Heart right ventricle (tissue), 16 donors: ENCODE measurements around the gene TOR2A. TPM values are rescaled to one million over a fixed set of nuclear protein-coding genes. Genes with fewer than 3 reads are reported as not detected.

Experiments
- ATAC-seq, 8 donors: fragments of 200-7000 bp; cut with Tn5 transposase; one replicate each; pipeline ENCODE4 v1.9.1; 2020; ENCODE audit warnings: mild to moderate bottlenecking in 8 of 8, moderate library complexity in 8 of 8, moderate number of reproducible peaks in 1 of 8
- DNase-seq, 2 donors: peaks; one replicate each; pipeline ENCODE4 v3.0.0-alpha.2; 2020
- H3K27ac ChIP-seq, 10 donors: fragments of 200-600 bp; sonication (generic) in 2 of 10; one replicate each; pipeline versions ENCODE4 v1.5.0 to v1.8.0; 2020 to 2022; ENCODE audit warnings: mild to moderate bottlenecking in 3 of 10
- H3K27me3 ChIP-seq, 7 donors: fragments of 200-600 bp; one replicate each; pipeline ENCODE4 v1.8.0; 2021 to 2022; ENCODE audit warnings: mild to moderate bottlenecking in 2 of 7
- H3K36me3 ChIP-seq, 9 donors: fragments of 200-600 bp; sonication (generic) in 1 of 9; one replicate each; pipeline versions ENCODE4 v1.5.0 to v1.8.0; 2020 to 2022; ENCODE audit warnings: mild to moderate bottlenecking in 2 of 9
- H3K4me1 ChIP-seq, 9 donors: fragments of 200-600 bp; sonication (generic) in 1 of 9; one replicate each; pipeline versions ENCODE4 v1.5.0 to v1.8.0; 2020 to 2022; ENCODE audit warnings: mild to moderate bottlenecking in 4 of 9
- H3K4me3 ChIP-seq, 10 donors: fragments of 200-600 bp; sonication (generic) in 2 of 10; one replicate each; pipeline versions ENCODE4 v1.5.0 to v1.8.0; 2020 to 2022; ENCODE audit warnings: mild to moderate bottlenecking in 7 of 10, moderate library complexity in 2 of 10
- H3K9me3 ChIP-seq, 11 donors: fragments of 200-600 bp in 10 of 11; sonication (generic) in 2 of 11; one replicate each; pipeline versions ENCODE4 v1.5.0 to v1.8.0; 2013 to 2022; ENCODE audit warnings: mild to moderate bottlenecking in 2 of 11, control low read depth in 1 of 11, moderate library complexity in 1 of 11
- CTCF ChIP-seq, 9 donors: fragments of 200-600 bp; sonication (generic) in 2 of 9; IDR thresholded peaks; one replicate each; pipeline versions ENCODE4 v1.5.0 to v1.8.0; 2021 to 2022; ENCODE audit warnings: antibody characterized with exemption in 9 of 9, mild to moderate bottlenecking in 5 of 9, moderate library complexity in 1 of 9
- WGBS, 2 donors: extraction: QIAGEN DNeasy Blood & Tissue Kit; methylation state at CpG; one replicate each; pipeline ENCODE4 v1.1.7; 2013; ENCODE audit warnings: inconsistent platforms in 1 of 2; 5-methylcytosine and 5-hydroxymethylcytosine counted together
- intact Hi-C, 10 donors: fragments of 100-400 bp; cut with DNase I; formaldehyde crosslinking; loops; one replicate each; pipeline versions ENCODE4 v1.11.1 to v1.14.2; 2022
- polyA plus RNA-seq, 2 donors: library from polyadenylated mRNA; stranded (reverse); fragments of 200-250 nt; gene quantifications; one replicate each; pipeline ENCODE4 v1.2.3, GENCODE V29; 2013
- total RNA-seq, 10 donors: library from RNA; stranded (reverse); fragmentation: NEBNext Ultra II Directional in 3 of 10; extraction: Animal tissue kit (Norgen Biotek cat#: 25700) in 3 of 10; gene quantifications; one replicate each; pipeline versions ENCODE4 v1.2.1 to v1.2.4, GENCODE V29; 2021 to 2023
- donor health status: Arrhythmogenic right ventricular cardiomyopathy.
- donor health status: ischemic (EF 13 %, LVEDD 7.1; RV severe dilation, severe dysfunction).
- donor health status: healthy with polysubstance abuse.
- donor health status: DM: no; HTN: yes; CAD: no.
- donor health status: DM: no; HTN: no; CAD: no.
- donor health status: ischemic (EF 25% LVEDD 6.9; RV normal size, moderate dysfunction).
- donor health status: ischemic (EF 25% LVEDD 5.7; RV mildly dilated, moderate dysfunction).
- donor health status: healthy.
- donor health status: DM: yes; HTN: yes; CAD: no.
- donor health status: Ischemic cardiomyopathy.
- donor health status: ischemic (EF 35%, LVEDD 5.7; RV mildly dilated, moderate dysfunction).
- donor health status: nonischemic (EF 11% LVEDD 7.7; RV severe dilation, severe dysfunction).
- donor health status: DM: yes; HTN: yes; CAD: no.
- donor health status: PGD.
- donor health status: ischemic (EF 29% LVEDD 5.4; RV normal size, mild dysfunction).
- donor health status: nonischemic (EF 23%, LVEDD 6.1; RV moderate dilation, normal function).

The TOR2A gene
- total and polyA plus RNA-seq, 12 donors, result 1.5 to 7.6 (median 2.8) TPM

GRCh38 chr9:127690735-127691134, 44.4 kb downstream of the TOR2A start:
- Histone ChIP-seq H3K4me3 (no peak overlapping the region), H3K36me3 (peaks cover 0 to 83% (median 41%) of the 10 kb centered on the region in 9 donors), H3K27ac (no peak overlapping the region), H3K4me1 (no peaks in the 10 kb centered on the region), H3K27me3 (no peaks in the 10 kb centered on the region), H3K9me3 (no peaks in the 10 kb centered on the region)
- ATAC-seq (no peak), DNase-seq (no peak)
- intact Hi-C loops, result loop anchor here in 1 of 10 donors (10.0 kb wide), 1 partner anchor 196 kb away; no protein-coding TSS in a partner anchor
- 93 to 96% methylated on average over 10 of the region's 10 CpGs for whole genome bisulfite sequencing, 2 donors
- no peak for TF ChIP-seq CTCF (IDR thresholded peaks at IDR 0.05)

GRCh38 chr9:127689329-127690000, 45.6 kb downstream of the TOR2A start:
- Histone ChIP-seq H3K9me3 (no peaks in the 10 kb centered on the region), H3K36me3 (peaks cover 0 to 90% (median 47%) of the 10 kb centered on the region in 9 donors), H3K27ac (no peak overlapping the region), H3K27me3 (no peaks in the 10 kb centered on the region), H3K4me3 (no peak overlapping the region), H3K4me1 (no peaks in the 10 kb centered on the region)
- DNase-seq (no peak), ATAC-seq (no peak)
- intact Hi-C loops, result no loop called here
- WGBS, 2 donors, result 94 to 96% methylated on average over 13 of the region's 13 CpGs
- no peak for TF ChIP-seq CTCF (IDR thresholded peaks at IDR 0.05)

GRCh38 chr9:127686461-127687393, 48.4 kb downstream of the TOR2A start:
- Histone ChIP-seq H3K4me1 (no peaks in the 10 kb centered on the region), H3K27me3 (no peaks in the 10 kb centered on the region), H3K4me3 (no peak overlapping the region), H3K9me3 (no peaks in the 10 kb centered on the region), H3K36me3 (peaks cover 0 to 100% (median 61%) of the 10 kb centered on the region in 9 donors), H3K27ac (no peak overlapping the region)
- intact Hi-C loops, result no loop called here
- WGBS, 2 donors, result 86 to 88% methylated on average over 6 of the region's 6 CpGs
- TF ChIP-seq CTCF (IDR thresholded peaks at IDR 0.05), result no peak
- no peak for ATAC-seq
- DNase-seq, result no peak

GRCh38 chr9:127684576-127684975, 50.5 kb downstream of the TOR2A start:
- no peaks in the 10 kb centered on the region for H3K4me1 ChIP-seq
- peaks cover 0 to 100% (median 77%) of the 10 kb centered on the region in 9 donors for H3K36me3 ChIP-seq
- H3K27me3 ChIP-seq, result no peaks in the 10 kb centered on the region
- no peaks in the 10 kb centered on the region for H3K9me3 ChIP-seq
- ATAC-seq (no peak), DNase-seq (no peak)
- no peak overlapping the region for H3K27ac ChIP-seq
- H3K4me3 ChIP-seq, result no peak overlapping the region
- TF ChIP-seq CTCF (IDR thresholded peaks at IDR 0.05), result no peak
- intact Hi-C loops, result no loop called here
- WGBS, 2 donors, result 93% methylated on average over 4 of the region's 4 CpGs
